Lower leg skin (tissue), 3 donors: ENCODE data around the gene TLE4.

ENCODE experiments used
- POLR2A ChIP-seq, 2 donors: fragments of 450-650 bp; IDR thresholded peaks; one replicate each; pipeline ENCODE4 v1.6.1; 2016 to 2017; ENCODE audit warnings: antibody characterized with exemption in 2 of 2, mild to moderate bottlenecking in 1 of 2, moderate library complexity in 1 of 2
- TF ChIP-seq, protein P1 (sequence below), 3 donors: fragments of 450-650 bp; IDR thresholded peaks; one replicate each; pipeline ENCODE4 v1.5.1; 2016; ENCODE audit warnings: antibody characterized with exemption in 3 of 3, mild to moderate bottlenecking in 3 of 3, moderate library complexity in 2 of 3

DNA sequence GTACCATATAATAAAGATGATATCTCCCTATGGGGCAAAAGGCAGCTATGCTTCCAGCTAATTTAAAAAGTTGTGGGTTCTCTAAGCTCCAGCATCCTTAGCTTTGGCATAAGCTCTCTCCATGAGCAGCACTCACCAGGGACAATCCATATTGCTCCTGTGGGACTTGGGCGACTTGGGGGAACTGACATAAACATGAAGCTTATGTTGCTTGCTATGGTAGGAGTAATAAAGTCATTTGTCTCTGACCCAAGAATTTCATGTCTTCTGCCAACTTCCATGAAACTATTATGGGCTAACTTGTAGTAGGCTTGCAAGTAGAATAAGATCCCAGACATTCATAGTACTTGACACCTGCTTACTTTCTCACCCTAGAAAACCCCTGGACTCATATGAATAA is 36.2 kb upstream of the TLE4 start:
- TF ChIP-seq, protein P1, sequence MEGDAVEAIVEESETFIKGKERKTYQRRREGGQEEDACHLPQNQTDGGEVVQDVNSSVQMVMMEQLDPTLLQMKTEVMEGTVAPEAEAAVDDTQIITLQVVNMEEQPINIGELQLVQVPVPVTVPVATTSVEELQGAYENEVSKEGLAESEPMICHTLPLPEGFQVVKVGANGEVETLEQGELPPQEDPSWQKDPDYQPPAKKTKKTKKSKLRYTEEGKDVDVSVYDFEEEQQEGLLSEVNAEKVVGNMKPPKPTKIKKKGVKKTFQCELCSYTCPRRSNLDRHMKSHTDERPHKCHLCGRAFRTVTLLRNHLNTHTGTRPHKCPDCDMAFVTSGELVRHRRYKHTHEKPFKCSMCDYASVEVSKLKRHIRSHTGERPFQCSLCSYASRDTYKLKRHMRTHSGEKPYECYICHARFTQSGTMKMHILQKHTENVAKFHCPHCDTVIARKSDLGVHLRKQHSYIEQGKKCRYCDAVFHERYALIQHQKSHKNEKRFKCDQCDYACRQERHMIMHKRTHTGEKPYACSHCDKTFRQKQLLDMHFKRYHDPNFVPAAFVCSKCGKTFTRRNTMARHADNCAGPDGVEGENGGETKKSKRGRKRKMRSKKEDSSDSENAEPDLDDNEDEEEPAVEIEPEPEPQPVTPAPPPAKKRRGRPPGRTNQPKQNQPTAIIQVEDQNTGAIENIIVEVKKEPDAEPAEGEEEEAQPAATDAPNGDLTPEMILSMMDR (IDR thresholded peaks at IDR 0.05): no peak
- no peak for TF ChIP-seq POLR2A (IDR thresholded peaks at IDR 0.05)
